ENCODE data around the gene ZNF28.
"Not testable (repeated sequence)": the region's sequence is repeated elsewhere in the genome, so short reads cannot be mapped to it uniquely, and the experiment has no call there.

The ZNF28 gene

GRCh38 chr19:52756447-52756846 lies 65.0 kb downstream of the ZNF28 start:
- DNase-seq, result not testable (repeated sequence)

- no peak for DNase-seq
These were observed 71.7 kb downstream of the ZNF28 start for GRCh38 chr19:52749780-52750179.

- no peak for DNase-seq
These were observed 73.0 kb downstream of the ZNF28 start for GRCh38 chr19:52748336-52748950.

All from stimulated activated CD4-positive, alpha-beta T cell treated with anti-CD3 and anti-CD28 coated beads, Interleukin-4, amount 100 ng/mL, for 24 hours (primary cell).